ENCODE results near the gene KRT81.

GRCh38 chr12:52310622-52311284 lies 19.4 kb upstream of the KRT81 start:
- TF ChIP-seq POLR2AphosphoS5 (IDR thresholded peaks at IDR 0.05): no peak
- TF ChIP-seq CTCF (IDR thresholded peaks at IDR 0.05): no peak
- TF ChIP-seq EP300 (IDR thresholded peaks at IDR 0.05): no peak

Measured in gastroesophageal sphincter (tissue), 3 donors.